Activated CD4-positive, alpha-beta T cell treated with anti-CD3 and anti-CD28 coated beads, Interleukin-2, Interleukin-6, amounts not matched to agents 100 ng/mL and 50 ng/mL, durations not matched to agents 16 hours and 8 hours (primary cell): ENCODE results near the gene TOP2B.
A peak's percentile ranks its signal among the peaks of the same experiment; 100 is the strongest.

ENCODE experiments used
- DNase-seq: peaks from one replicate; pipeline ENCODE4 v3.0.0-alpha.2; 2020

Gene TOP2B

DNA sequence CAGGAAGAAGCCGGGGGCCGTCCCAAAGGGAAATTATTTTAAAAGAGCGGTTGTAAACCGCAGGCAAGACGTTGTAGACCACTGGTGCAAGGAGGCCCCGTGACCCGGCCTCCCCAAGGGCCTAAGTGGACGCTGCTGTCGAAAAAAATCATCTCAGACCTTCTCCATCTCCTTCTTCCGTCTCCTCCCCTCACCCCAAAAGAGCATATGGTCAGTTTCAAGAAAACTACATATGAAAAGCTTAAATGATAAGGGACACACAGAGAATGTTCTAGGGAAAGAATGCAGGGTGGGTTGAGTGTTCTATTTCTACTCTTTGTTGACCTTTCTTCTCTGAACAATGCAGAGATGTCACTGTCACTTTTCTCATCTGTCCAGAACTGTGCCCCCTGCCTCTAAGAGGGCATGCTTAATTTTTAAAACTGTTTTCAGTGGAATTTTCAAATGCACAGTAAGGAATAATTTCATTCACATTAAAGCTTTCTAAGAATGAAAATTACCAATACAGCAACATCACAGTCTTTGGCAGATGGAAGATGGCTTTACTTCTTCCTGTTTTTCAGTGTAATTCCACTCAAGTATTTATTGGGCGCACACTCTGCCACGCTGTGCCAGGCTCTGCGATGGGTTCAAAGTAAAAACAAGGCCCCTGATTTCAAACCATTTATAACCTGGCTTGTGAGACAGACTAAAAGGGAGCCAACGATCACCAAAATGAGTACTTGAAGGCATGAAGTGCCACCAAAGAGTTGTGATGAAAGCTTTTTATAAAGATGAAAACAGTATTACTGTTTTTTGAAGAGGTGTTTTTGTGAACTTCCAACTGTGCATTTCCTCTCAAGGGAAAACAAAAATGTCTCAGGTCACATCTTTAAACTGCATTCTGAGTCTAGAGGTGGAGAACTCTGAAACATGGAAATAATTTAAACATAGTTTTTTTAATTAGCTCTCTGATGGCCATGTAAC lies 891 bp upstream of the TOP2B start:
- DNase-seq, result no peak

GRCh38 chr3:25663869-25664811 lies 567 bp downstream of the TOP2B start:
- DNase-seq, result peak; percentile 65

- DNase-seq, result no peak
These were observed 1.3 kb downstream of the TOP2B start for GRCh38 chr3:25663347-25663868.

GRCh38 chr3:25662736-25663320 lies 1.9 kb downstream of the TOP2B start:
- no peak for DNase-seq

DNA sequence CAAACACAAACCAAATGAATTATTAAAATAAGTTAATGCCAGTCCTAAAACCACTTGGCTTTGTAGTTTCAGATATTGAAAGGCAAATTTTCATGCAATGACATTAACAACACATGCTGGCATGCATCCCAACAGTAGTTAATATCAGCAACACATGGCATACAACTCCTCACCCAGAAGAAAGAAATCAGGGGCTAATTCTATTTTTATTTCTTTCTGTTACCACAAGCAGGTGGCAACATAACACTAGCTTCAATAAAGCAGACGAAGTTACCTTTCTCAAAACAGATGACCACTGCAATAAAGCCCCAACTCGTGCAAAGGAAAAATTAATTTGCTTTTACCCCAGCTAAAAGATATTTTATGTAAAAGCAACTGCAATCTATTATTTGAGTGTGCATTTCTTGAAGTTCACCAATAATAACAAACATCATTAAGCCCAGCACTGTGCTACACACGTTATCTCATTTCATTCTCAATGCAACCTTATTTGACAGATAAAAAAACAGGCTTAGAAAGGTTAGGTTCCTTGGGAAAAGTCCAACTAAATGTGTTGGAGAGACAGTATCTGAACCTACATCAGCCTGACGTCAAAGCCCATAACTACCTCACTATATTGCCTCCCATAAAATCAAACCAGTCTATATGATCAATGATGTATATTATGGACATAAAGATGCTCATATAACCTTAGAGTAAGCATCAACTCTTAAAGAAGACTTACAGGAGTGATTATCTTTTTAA lies 2.8 kb downstream of the TOP2B start:
- DNase-seq, result no peak

DNA sequence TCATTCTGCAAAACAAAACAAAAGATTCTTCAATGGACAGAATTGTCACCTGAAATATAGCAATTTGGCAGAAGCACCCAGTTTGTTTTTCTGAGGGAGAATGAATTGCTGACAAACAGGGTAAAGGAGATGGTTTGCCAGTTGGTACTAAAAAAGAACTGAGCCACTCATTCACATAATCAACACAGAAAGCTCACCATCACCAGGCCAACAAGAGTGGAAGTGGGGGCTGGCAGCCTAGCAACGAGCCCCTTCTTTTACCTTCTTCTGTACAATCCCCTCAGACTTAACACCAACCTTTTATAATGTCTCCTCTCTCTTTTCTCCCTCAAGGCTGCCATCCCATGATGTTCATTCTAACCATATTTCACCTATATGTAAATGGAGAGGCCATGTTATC lies 5.9 kb downstream of the TOP2B start:
- no peak for DNase-seq

DNA sequence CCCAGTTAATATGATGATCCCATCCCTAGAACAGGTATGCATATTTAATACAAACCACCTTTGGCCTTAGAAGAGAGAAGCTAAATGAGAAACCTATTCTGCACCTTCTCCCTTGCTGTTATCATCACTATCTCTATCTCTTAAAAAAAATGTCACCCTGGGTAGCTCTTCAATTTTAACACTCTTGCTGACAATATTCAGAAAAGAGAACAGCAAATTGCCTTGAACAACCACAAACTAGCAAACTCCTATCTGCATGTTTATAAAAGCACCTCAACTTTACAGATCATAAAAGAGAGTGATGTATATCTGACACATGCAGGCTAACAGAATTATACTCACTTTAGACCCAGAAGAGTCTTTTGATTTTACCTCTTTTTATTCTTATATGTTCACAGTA lies 7.4 kb downstream of the TOP2B start:
- no peak for DNase-seq

GRCh38 chr3:25655659-25656058 lies 9.0 kb downstream of the TOP2B start:
- DNase-seq, result no peak

DNA sequence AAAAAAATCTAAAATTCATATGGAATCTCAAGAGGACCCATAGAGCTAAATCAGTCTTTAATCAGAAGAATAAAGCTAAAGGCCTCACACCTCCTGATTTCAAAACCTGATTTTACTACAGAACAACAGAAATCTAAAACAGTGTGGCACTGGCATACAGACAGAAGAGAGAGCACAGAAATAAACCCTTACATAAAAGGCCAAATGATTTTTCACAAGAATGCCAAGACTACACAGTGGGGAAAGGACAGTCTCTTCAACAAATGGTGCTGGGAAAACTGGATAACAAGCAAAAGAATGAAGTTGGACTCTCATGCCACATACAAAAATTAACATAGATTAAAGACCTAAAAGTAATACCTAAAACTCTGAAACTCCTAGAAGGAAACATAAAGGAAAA lies 10.1 kb downstream of the TOP2B start:
- no peak for DNase-seq

- DNase-seq, result no peak
These were observed 11.4 kb downstream of the TOP2B start for GRCh38 chr3:25653322-25653721.

DNA sequence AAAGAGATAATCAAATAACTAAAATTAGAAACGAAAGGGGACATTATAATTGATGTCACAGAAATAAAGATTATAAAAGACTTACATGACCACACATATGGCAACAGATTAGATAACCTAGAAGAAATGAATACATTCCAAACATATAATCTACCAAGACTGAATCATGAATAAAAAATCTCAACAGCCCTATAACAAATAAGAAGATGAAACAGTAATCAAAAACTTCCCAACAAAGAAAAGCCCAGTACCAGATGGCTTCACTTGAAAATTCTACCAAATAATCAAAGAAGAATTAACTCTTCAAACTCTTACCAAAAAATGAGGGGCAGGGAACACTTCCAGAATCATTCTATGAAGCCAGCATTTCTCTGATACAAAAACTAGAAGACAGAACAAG lies 11.8 kb downstream of the TOP2B start:
- DNase-seq, result no peak

- DNase-seq, result no peak
These were observed 15.5 kb downstream of the TOP2B start for GRCh38 chr3:25648925-25649830.

DNA sequence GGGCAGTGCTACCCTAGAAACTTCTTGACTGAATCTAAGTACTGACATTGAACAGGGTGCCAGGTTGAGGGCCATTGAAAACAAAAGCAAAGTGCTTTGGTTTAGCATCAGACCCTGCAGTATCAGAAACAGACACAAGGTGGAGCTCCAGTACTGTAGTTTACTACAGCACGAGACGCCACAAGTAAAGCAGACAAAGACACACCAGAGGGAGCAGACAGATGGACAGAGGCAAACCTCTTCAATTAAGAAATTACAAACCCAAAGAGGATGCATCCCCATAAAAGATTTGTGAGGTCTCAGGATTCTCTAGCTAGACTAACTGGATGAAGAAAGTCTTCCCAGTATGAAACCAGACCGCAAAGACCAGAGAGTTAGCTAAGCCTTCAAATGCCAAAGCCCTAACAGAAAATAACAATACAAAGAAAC lies 16.6 kb downstream of the TOP2B start:
- peak; percentile 88 for DNase-seq

GRCh38 chr3:25635038-25635437 lies 29.7 kb downstream of the TOP2B start:
- no peak for DNase-seq

- no peak for DNase-seq
These were observed 30.8 kb downstream of the TOP2B start for GRCh38 chr3:25633919-25634318.

DNA sequence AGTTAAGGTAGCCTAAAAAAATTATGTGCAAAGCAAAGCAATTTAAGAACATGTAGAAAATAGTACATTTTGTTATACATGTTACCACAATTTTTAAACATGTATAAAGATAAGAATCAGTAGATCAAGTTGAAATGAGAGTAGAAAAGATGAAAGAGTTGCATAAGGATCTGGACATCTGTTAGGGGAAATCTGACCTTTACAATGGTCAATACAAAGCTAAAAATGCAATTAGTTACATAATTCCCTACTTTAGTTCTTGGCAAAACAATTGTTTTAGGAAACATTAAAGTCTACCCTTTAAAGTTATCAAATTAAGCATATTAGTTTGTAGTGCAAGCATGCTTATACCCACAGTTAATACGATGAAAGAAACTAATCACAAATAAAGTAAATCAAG lies 32.7 kb downstream of the TOP2B start:
- no peak for DNase-seq

DNA sequence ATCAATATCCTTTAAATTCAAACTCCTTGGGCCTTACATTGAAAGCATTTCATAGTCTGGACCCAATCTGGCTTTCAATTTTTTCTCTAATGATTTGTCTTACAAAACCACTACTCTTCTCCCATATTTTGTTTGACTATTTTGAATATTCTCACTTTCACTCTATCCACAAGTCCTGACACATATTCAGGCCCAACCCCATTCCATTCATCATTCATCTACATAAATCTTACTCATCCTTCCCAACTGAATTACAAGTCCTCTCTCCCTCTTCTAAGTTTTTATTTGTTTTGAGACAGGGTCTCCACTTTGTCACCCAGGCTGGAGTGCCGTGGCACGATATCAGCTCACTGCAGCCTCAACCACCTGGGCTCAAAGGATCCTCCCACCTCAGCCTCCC lies 43.6 kb downstream of the TOP2B start:
- no peak for DNase-seq

GRCh38 chr3:25620493-25620892 lies 44.2 kb downstream of the TOP2B start:
- DNase-seq, result no peak

- DNase-seq, result no peak
These were observed 45.3 kb downstream of the TOP2B start for GRCh38 chr3:25619382-25619781.

DNA sequence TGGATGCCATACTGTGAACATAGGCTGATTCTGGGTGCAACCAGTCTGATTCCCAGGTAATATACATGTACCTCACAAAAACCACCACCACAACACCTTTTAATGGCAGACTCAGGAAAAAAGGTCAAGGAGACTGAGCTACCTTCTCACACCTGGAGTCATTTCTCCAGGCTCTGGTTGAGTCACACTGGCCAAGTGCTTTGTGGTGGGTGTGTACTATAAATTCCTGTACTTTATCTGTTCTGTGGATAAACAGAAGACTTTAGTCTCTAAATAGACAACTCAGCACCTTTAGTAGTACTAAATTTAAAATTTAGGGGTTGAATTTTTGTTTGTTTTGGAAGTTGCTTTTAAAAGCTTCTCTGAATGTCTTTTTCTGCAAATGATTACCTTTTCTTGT lies 46.7 kb downstream of the TOP2B start:
- DNase-seq, result peak; percentile 20

DNA sequence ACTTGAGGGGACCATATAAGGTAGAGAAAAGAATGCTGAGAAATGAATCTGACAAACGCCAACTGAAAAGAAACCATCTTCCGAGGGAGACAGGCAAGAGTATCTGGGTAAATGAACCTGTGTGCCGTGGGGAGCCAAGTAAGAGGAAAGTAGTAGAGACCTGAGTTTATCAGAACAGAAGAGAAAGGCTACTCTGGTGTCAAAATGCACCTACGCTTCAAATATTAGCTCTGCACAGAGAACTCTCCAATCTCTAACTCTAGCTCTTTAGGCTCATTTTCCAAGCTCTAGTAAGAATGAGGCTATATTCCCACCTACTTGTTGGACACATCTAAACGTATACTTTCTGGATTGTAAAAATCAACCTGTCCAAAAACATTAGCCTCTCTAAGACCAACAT lies 53.5 kb downstream of the TOP2B start:
- no peak for DNase-seq
